GM23338 (cell line): ENCODE results near the gene PICALM. TPM values are rescaled to one million over a fixed set of nuclear protein-coding genes. Genes with fewer than 3 reads are reported as not detected.

Experiments
- ATAC-seq: fragments of 200-7000 bp; cut with Tn5 transposase; 3 replicates; pipeline ENCODE4 v1.9.1; 2020
- DNase-seq: peaks from one replicate; pipeline ENCODE4 v3.0.0-alpha.2; 2015; ENCODE audit warnings: low spot score
- H2AFZ ChIP-seq: fragments of 200-600 bp; sonication (generic); 2 replicates; pipeline ENCODE4 v1.8.0; 2016; ENCODE audit warnings: antibody characterized with exemption, mild to moderate bottlenecking, moderate library complexity
- H3F3A ChIP-seq: fragments of 200-600 bp; sonication (generic); replicated peaks from 2 replicates; pipeline ENCODE4 v1.8.0; 2017; ENCODE audit warnings: antibody characterized with exemption, mixed run types, low read depth
- H3K27ac ChIP-seq: fragments of 200-600 bp; sonication (generic); 2 replicates; pipeline ENCODE4 v1.6.1; 2016; ENCODE audit warnings: low read depth
- H3K27me3 ChIP-seq: fragments of 200-600 bp; sonication (generic); 2 replicates; pipeline ENCODE4 v1.8.0; 2016; ENCODE audit warnings: mild to moderate bottlenecking, mixed run types, moderate library complexity; ENCODE audit not compliant: insufficient read depth
- H3K36me3 ChIP-seq: fragments of 200-600 bp; sonication (generic); 2 replicates; pipeline ENCODE4 v1.8.0; 2016; ENCODE audit warnings: mild to moderate bottlenecking; ENCODE audit not compliant: insufficient read depth
- H3K4me1 ChIP-seq: fragments of 200-600 bp; sonication (generic); 2 replicates; pipeline ENCODE4 v1.8.0; 2016; ENCODE audit warnings: mild to moderate bottlenecking, moderate library complexity; ENCODE audit not compliant: insufficient read depth
- H3K4me2 ChIP-seq: fragments of 200-600 bp; sonication (generic); 2 replicates; pipeline ENCODE4 v1.7.1; 2017; ENCODE audit warnings: mixed run types
- H3K4me3 ChIP-seq: fragments of 200-600 bp; sonication (generic); 2 replicates; pipeline ENCODE4 v1.6.1; 2016; ENCODE audit warnings: mixed run types
- H3K79me2 ChIP-seq: fragments of 200-600 bp; sonication (generic); replicated peaks from 2 replicates; pipeline ENCODE4 v1.8.0; 2017; ENCODE audit warnings: mild to moderate bottlenecking; ENCODE audit not compliant: insufficient read depth
- H3K9me2 ChIP-seq: fragments of 200-600 bp; sonication (generic); 2 replicates; pipeline ENCODE4 v1.8.0; 2017; ENCODE audit not compliant: insufficient read depth
- H4K20me1 ChIP-seq: fragments of 200-600 bp; sonication (generic); replicated peaks from 2 replicates; pipeline ENCODE4 v1.8.0; 2017; ENCODE audit warnings: mild to moderate bottlenecking; ENCODE audit not compliant: insufficient read depth
- H3K27ac Mint-ChIP-seq: 2 replicates; pipeline ENCODE4 v1.8.0; 2020; ENCODE audit warnings: inconsistent platforms, mild to moderate bottlenecking, moderate library complexity, mixed read lengths
- H3K27me3 Mint-ChIP-seq: 3 replicates; pipeline ENCODE4 v1.8.0; 2022; ENCODE audit warnings: low read depth, mild to moderate bottlenecking, moderate library complexity, mixed read lengths, inconsistent platforms; ENCODE audit not compliant: insufficient read depth, poor library complexity
- H3K36me3 Mint-ChIP-seq: 3 replicates; pipeline ENCODE4 v1.8.0; 2021; ENCODE audit warnings: low read depth, mild to moderate bottlenecking, inconsistent platforms, moderate library complexity, mixed read lengths
- H3K4me1 Mint-ChIP-seq: 3 replicates; pipeline ENCODE4 v1.8.0; 2020; ENCODE audit warnings: mild to moderate bottlenecking, inconsistent platforms, mixed read lengths
- H3K4me3 Mint-ChIP-seq: 3 replicates; pipeline ENCODE4 v1.8.0; 2021; ENCODE audit warnings: moderate library complexity, mild to moderate bottlenecking, inconsistent platforms, mixed read lengths
- H3K9me3 Mint-ChIP-seq: 3 replicates; pipeline ENCODE4 v1.8.0; 2020; ENCODE audit warnings: moderate library complexity, mild to moderate bottlenecking, inconsistent platforms, mixed read lengths
- CREB1 ChIP-seq: fragments of 250-450 bp; sonication (Bioruptor Pico); IDR thresholded peaks from 2 replicates; pipeline ENCODE4 v1.5.0; 2020; ENCODE audit warnings: low read depth, mild to moderate bottlenecking, moderate library complexity
- EZH2phosphoT487 ChIP-seq: fragments of 200-600 bp; sonication (generic); IDR thresholded peaks from one replicate; pipeline ENCODE4 v1.8.1; 2018; ENCODE audit warnings: antibody characterized with exemption; ENCODE audit not compliant: unreplicated experiment
- JUNB ChIP-seq: IDR thresholded peaks from one replicate; pipeline ENCODE4 v1.6.1; 2016; ENCODE audit warnings: antibody characterized with exemption; ENCODE audit not compliant: unreplicated experiment
- POLR2AphosphoS5 ChIP-seq: IDR thresholded peaks from 2 replicates; pipeline ENCODE4 v1.6.1; 2016; ENCODE audit warnings: antibody characterized with exemption, low read depth
- REST ChIP-seq: IDR thresholded peaks from one replicate; pipeline ENCODE4 v1.6.1; 2018; ENCODE audit warnings: antibody characterized with exemption; ENCODE audit not compliant: unreplicated experiment
- STAT1 ChIP-seq: IDR thresholded peaks from one replicate; pipeline ENCODE4 v1.6.1; 2016; ENCODE audit warnings: antibody characterized with exemption; ENCODE audit not compliant: unreplicated experiment
- ZNF114 ChIP-seq: fragments of 250-450 bp; sonication (Bioruptor Pico); IDR thresholded peaks from 2 replicates; pipeline ENCODE4 v1.5.0; 2020; ENCODE audit warnings: mild to moderate bottlenecking, moderate library complexity
- ZNF331 ChIP-seq: fragments of 250-450 bp; sonication (Bioruptor Pico); IDR thresholded peaks from 2 replicates; pipeline ENCODE4 v1.5.0; 2020; ENCODE audit warnings: low read depth, mild to moderate bottlenecking, moderate library complexity
- ZNF462 ChIP-seq: fragments of 250-450 bp; sonication (Bioruptor Pico); IDR thresholded peaks from 2 replicates; pipeline ENCODE4 v1.5.0; 2020; ENCODE audit warnings: mild to moderate bottlenecking, moderate library complexity
- polyA plus RNA-seq: library from polyadenylated mRNA; unstranded; fragments of >200 nt; fragmentation: Nextera tagmentation; extraction: Ambion mirVana; gene quantifications from 2 replicates; pipeline ENCODE4 v1.2.1, GENCODE V29; 2016
- total RNA-seq: library from RNA; depleted of rRNA; stranded (reverse); fragments of >200 nt; shearing (Covaris generic); gene quantifications from 2 replicates; pipeline ENCODE4 v1.2.3, GENCODE V29; 2014
- TF ChIP-seq, protein P1 (sequence below), 2 experiments: fragments of 200-600 bp in 1 of 2; sonication (generic) in 1 of 2; conservative IDR thresholded peaks; 2 replicates each; pipeline versions ENCODE4 v1.5.1 to v1.6.1; 2016 to 2017; ENCODE audit warnings: antibody characterized with exemption in 2 of 2, low read depth in 2 of 2, mild to moderate bottlenecking in 2 of 2, moderate library complexity in 1 of 2

The PICALM gene
- total and polyA plus RNA-seq, 2 experiments from 2014 or later, result 27.9 to 134 TPM

DNA sequence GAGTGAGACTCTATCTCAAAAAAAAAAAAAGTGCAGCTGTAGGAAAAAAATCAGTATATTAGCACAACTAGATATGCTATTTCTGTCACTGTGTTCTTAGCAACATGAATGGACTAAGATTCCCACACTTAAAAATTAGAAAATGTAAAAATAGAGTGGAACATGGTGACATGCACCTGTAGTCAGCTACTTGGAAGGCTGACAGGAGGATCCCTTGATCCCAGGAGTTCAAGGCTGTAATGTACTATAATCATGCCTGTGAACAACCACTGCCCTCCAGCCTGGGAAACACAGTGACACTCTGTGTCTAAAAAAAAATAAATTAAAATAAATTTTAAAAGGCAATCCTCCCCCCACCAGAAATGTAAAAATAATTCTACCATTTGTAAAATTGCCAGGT is 29.8 kb downstream of the PICALM start (continued):
- TF ChIP-seq, protein P1, sequence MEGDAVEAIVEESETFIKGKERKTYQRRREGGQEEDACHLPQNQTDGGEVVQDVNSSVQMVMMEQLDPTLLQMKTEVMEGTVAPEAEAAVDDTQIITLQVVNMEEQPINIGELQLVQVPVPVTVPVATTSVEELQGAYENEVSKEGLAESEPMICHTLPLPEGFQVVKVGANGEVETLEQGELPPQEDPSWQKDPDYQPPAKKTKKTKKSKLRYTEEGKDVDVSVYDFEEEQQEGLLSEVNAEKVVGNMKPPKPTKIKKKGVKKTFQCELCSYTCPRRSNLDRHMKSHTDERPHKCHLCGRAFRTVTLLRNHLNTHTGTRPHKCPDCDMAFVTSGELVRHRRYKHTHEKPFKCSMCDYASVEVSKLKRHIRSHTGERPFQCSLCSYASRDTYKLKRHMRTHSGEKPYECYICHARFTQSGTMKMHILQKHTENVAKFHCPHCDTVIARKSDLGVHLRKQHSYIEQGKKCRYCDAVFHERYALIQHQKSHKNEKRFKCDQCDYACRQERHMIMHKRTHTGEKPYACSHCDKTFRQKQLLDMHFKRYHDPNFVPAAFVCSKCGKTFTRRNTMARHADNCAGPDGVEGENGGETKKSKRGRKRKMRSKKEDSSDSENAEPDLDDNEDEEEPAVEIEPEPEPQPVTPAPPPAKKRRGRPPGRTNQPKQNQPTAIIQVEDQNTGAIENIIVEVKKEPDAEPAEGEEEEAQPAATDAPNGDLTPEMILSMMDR (conservative IDR thresholded peaks at IDR 0.05; ENCODE audit: low read depth in 2 of 2), result no peak
- no peak for TF ChIP-seq CREB1 (CRISPR knock-in tag)

DNA sequence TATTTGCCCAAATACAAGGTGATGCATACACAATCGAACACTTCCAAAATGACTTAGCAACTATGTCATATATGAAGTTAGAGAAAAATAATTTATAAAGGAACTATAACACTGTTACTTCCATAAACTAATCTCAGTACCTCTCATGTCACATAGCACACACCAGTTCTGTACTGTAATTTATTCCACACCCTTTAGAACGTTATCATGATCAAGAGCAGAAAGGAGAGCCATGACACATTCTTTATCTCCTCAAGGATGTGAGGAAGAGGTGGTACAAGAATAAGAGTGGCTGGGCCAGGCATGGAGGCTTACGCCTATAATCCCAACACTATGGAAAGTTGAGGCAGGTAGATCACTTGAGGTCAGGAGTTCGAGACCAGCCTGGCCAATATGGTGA is 31.1 kb downstream of the PICALM start:
- H3K27ac Mint-ChIP-seq, result no peak overlapping the region
- Histone ChIP-seq H3K79me2 (peaks cover 93% of the 10 kb centered on the region), H4K20me1 (peaks cover 14% of the 10 kb centered on the region), H3K4me2 (no peak overlapping the region), H3F3A (no peaks in the 10 kb centered on the region), H3K9me2 (no peaks in the 10 kb centered on the region), H3K4me1 (peaks cover 19% of the 10 kb centered on the region), H2AFZ (no peak overlapping the region), H3K27ac (no peak overlapping the region), H3K27me3 (no peaks in the 10 kb centered on the region), H3K4me3 (no peak overlapping the region), H3K36me3 (no peaks in the 10 kb centered on the region)
- no peaks in the 10 kb centered on the region for H3K9me3 Mint-ChIP-seq
- no peak overlapping the region for H3K4me3 Mint-ChIP-seq
- H3K27me3 Mint-ChIP-seq, result no peaks in the 10 kb centered on the region
- ATAC-seq, result no peak
- H3K36me3 Mint-ChIP-seq, result no peaks in the 10 kb centered on the region
- H3K4me1 Mint-ChIP-seq, result peaks cover 35% of the 10 kb centered on the region
- TF ChIP-seq REST (no peak), STAT1 (no peak), ZNF462 (CRISPR knock-in tag) (no peak), JUNB (no peak), CREB1 (CRISPR knock-in tag) (no peak), ZNF331 (CRISPR knock-in tag) (no peak), POLR2AphosphoS5 (no peak), EZH2phosphoT487 (no peak), ZNF114 (CRISPR knock-in tag) (no peak)
- DNase-seq, result no peak
